HG03159 (cell line): ENCODE data around the gene KRT6C.
"Not testable (repeated sequence)": the region's sequence is repeated elsewhere in the genome, so short reads cannot be mapped to it uniquely, and the experiment has no call there.

Experiments
- ATAC-seq: cut with Tn5 transposase; IDR thresholded peaks from one replicate; pipeline ENCODE4 v1.9.1; 2021; ENCODE audit warnings: mild to moderate bottlenecking, moderate library complexity; ENCODE audit not compliant: unreplicated experiment

KRT6C gene

DNA sequence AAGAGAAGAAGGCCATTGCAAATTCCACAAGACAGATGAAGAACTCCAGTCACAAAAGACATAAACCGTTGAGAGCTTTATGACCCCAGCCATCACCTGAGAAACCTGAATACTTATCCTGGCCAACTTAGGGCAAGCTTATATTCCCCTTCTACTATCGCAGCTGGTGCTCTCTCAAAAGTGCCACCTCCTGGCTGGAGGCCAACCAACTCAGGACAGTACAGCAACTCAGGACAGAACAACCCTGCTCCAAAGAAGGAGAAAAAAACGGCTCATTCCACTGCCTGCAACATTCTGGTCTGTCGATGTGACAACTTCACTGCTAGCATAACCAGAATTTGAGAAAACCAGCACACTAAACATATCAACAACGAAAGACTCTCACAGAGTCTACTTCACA, 11.9 kb downstream of the KRT6C start:
- no peak for ATAC-seq

DNA sequence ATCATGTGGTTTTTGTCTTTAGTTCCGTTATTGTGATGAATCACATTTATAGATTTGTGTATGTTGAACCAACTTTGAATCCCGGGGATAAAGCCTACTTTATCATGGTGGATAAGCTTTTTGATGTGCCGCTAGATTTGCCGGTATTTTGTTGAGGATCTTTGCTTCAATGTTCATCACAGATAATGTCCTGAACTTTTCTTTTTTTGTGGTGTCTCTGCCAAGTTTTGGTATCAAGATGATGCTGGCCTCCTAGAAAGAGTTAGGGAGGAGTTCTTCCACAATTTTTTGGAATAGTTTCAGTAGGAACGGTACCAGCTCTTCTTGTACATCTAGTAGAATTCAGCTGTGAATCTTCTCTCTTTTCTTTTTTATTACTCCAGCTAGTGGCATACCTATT, 14.7 kb downstream of the KRT6C start:
- no peak for ATAC-seq

DNA sequence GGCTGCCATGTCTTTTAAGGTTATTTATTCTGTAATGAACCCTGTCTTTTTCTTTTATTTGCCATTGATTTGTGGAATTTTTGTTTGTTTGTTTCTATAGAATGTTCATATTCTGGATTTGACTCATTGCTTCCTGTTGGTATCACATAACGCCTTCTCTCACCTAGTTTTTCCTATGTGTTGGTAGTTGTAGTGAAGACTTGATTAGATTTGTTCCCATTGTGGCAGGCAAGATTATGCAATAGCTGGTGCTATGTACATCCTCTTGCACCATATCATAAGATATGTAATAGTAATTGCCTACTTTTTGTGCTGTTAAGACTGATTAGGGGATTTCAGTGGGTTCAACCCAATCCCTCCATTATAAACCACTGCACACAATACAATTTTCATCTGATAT, 17.8 kb downstream of the KRT6C start:
- ATAC-seq, result no peak

DNA sequence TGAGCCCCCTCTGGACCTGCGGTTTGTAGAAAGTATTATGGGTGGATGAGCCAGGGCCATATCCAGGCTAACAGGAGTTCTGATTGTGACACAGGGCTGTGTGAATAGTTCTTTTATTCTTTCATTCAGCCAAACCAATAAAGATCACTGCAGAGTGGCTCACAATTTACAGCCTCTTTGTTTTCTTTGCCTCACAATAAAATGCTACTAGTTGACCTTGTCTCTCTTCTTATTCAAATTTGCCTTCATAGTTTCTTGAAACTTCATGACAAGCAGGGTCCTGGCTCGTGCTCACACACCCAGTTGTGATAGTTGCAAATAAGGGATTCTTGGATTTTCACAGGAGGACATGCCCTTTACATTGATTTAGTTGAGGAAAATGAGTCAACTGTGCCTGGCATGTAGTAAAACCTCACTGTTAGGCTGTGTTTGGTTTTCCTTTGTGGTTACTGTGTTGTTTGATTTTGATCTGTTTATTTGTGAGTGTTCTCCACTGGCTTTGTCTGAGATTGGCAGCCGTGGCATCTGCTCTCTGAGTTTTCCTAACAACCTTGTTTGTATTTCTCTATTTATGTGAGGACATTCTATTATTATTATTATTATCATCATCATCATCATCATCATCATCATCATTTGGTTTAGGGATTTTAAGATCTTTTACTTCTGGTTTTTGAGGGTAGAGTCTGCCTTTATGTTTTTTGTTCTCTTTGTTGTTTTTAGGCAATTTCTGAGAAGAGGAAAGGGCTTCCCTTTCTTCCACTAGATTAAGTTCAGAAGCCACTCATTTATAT, 19.0 kb downstream of the KRT6C start:
- ATAC-seq, result no peak

DNA sequence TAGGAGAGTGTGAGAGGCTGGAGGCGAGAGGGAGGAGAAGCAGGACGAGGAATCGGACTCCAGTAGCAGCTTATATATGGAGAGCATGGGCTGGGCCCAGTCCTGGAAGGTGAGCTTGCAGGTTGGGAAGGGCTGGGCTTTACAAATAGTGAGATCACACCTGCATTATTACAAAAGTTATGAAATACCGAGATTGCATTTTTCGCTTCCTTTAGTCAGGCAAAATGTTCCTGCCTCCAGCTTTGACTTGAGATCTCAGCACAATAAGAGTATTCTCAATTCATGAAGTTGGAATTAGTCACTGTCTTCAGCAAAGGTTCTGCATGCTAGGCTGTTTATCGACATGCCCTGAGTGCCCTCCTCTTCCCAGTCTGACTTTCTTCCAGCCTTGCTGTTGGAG, 21.5 kb downstream of the KRT6C start, which contains the start of gene KRT6B:
TSS of gene KRT6B (minus strand) at position 46 of the 400 bp plus-strand sequence. CDS start 68 bp downstream, outside the sequence.
- no peak for ATAC-seq

DNA sequence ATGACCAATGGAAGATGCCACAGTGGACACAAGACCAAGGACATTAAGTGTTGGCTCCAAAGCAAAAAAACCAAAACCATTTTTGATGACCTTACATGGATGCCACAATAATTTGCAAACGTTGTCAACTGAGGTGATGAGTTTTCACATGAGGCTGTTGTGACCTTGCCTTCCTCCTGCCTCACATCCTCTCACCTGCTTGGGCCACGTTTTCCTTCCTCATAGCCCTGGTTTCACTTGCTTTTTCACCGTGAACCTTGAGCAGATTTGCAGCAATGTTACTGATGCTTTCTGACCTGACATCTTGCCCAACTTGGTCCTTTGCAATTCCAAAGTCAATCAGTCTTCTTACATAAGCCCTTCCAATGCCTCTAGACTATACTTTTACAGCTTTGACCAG, 25.4 kb downstream of the KRT6C start:
- ATAC-seq, result no peak

DNA sequence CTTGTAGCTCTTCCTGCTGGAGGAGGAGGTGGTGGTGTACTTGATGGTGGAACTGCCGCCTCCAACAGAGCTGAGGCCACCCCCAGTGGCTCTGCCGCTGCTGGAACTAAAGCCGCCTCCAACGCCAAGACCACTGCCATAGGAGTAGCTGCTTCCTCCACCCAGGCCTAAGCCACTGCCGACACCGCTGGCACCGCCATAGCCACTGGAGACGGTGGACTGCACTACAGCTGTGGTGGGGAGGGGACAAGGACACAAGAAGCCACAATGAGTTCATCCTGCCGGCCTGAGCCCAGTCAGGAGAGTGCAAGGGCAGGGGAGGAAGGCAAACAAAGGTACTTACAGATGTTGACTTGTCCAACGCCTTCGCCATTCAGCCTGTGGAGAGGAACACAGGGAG, 26.4 kb downstream of the KRT6C start:
- ATAC-seq, result not testable (repeated sequence)

DNA sequence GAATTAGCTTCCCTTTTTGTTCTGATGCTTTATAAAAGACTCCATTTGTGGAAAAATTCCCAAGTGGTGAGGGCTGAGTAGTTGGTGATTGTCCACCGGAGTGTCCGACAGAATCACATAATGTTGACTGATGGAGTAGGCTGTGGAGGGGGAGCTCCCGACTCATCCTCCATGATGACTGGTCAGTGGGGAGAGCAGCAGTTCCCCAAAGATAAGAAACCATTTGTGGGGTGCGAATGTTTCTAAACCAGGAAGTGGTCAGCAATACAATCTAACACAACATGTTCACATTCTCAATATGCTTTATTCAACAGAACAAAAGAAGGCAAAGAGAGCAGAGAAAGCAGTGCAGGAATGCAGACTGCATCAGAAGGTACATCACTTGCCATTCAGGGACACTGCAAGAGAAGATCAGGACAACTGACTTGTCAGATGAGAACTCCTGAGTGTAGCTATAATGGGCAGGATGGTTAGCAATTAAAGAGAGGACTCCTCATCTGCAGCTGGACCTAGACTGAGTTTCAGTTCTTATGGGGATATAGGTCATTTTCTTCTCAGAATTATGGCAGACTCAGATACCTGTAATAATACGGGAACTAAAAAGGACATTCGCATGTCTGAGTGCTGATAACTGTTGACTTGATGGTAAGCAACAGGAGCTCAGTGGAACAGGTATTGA, 27.1 kb downstream of the KRT6C start:
- ATAC-seq, result no peak

DNA sequence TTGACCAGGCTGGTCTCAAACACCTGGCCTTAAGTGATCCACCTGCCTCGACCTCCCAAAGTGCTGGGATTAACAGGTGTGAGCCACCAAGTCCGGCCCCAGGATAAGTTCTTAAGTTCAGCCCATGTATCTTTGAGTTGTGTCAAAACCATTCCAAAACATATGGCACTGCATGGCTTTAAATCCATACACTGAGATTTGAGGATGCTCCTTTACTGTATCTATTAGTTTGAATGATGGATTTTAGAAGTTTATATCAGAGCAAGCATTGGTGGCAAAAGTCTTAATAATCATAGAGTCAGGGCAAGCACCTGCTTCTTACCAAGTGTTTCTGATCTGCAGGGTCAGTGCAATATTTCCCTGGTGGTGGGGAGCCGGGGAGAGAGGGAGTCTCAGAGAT, 27.7 kb downstream of the KRT6C start:
- no peak for ATAC-seq

DNA sequence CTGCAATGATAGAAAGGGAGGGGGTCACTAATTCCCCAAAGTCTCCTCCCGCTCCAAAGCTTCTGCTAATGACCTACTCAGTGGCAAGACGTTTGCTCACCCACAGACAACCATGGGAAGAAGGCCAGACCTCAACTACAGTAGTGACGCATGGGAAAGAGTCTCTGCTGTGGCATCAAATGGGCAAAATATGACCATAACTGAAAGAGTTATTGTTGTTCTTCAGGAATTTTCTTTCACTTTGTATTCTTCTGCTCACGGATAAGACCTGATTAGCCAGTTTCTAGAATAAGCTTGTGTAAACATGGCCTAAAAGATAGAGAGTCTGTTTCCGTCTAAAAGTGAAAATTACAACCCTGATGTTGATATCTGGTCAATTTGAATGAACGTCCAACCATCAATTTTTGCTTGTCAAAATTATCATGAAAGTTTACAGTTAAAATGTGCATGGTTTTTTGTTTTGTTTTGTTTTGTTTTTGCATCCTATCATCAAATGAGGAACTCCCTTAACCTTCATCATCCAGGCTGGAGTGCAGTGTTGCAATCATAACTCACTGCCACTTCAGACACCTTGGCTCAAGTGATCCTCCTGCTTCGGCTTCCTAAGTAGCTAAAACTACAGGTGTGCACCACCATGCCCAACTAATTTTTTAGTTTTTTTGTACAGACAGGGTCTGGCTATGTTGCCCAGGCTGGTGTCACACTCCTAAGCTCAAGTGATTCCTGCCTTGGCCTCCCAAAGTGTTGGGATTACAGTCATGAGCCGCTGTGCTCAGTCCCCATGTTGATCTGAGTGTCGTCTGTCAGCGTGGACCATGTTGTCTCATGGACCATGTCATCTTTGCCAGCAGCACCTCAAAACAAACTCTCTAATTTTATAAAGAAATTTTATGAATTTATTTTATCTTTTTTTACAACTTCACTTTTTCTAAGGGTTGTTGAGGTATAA, 28.7 kb downstream of the KRT6C start:
- no peak for ATAC-seq

DNA sequence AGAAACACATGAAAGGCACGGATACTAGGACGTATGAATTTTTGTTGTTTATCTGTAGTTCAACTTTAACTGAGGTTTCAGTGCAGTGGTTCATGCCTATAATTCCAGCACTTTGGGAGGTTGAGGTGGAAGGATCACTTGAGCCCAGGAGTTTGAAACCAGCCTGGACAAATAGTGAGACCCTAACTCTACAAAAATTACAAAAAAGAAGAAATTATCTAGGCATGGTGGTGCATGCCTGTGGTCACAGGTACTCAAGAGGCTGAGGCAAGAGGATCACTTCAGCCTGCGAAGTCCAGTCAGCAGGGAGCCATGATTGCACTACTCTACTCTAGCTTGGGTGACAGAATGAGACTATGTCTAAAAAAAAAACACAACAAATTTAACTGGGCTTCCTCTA, 29.6 kb downstream of the KRT6C start:
- ATAC-seq, result no peak

DNA sequence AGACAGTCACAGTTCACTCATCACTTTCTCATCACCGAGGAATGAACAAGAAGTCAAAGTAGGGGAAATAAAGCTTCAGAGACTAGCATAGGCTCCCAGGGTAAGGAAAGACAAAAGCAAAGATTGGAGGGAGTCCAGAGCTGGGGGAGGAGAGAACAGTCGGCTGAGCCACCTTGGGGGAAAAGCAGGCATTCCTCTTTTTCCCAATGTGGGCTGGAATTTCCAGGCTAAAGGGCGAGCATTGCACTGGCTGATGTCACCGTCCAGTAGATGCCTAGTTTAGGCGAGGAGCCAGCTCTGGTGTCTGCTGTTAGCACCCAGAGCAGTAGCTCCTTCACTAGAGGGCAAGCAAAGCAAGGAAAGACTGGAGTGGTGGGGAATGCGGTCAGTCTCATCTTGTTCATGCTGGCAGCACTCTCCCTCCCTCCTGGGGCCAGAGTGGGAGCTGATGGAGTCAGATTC, 31.0 kb downstream of the KRT6C start:
- no peak for ATAC-seq

DNA sequence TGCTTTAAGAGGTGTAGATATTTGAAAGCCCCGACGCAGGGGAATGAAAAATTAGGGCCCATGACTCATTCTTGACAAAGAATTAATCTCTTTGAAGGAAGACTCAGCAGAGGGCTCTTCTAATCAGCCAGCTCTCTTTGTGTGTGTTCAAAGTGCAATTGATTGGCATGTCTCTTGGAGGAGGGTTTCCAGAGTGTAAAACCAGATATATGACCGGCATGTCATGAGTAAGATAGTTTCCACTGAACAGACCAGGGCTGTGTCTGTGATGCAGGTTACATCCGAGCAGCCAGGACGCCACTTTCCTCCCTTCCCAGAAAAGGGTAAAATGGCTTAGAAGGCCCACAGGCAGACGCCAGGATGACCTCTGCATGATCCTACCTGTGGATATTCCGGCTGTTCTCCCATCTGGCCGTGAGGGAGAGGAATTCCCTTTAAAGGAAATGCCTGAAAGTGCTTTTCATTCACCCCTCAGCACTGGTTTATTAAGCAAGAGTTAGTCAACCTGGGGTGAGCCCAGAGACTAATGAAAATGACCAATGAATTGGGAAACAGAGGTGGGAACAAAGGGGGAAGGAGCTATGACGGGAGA, 32.2 kb downstream of the KRT6C start:
- ATAC-seq, result no peak

DNA sequence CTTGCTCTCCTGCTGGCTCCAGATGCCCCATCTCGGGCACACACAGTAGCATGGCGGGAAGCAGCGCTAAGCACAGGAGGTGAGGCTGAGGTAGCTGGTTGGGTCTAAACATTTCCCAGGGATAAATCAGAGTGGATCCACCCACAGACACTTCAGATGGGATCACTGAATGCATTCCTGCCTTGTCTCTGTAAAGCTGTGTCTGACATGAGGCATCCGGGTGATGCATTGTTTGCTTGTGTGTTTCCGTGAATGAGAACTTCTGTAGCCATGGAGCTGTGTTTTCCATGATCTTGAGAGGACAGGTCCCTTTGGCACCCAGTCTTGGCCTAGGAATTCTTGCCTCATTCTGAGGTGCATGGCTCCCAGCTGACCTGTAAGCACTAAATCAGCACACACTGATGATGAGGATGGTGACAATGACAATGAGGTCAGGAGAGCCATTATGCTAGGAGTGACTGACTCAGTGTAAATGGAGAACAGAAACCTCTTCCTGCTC, 32.7 kb downstream of the KRT6C start:
- no peak for ATAC-seq

DNA sequence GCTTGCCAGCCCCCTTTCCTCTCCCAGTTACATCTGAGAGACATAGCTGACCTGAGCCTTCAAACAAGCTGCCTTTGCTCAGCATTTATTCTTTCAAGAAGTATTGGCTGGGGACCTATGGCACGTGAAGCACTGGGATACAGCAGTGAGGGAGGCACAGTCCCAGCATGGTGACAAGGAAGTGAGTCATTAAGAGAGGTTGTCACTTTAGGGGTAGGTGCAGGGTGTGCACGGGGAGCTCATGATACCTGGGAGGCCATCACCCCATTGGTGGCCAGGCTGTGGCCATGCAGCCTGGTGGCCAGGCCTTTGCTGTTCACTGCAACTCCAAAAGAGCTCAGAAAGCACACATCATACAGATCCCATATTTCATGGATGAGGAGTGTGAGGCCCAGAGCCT, 33.8 kb downstream of the KRT6C start:
- no peak for ATAC-seq

DNA sequence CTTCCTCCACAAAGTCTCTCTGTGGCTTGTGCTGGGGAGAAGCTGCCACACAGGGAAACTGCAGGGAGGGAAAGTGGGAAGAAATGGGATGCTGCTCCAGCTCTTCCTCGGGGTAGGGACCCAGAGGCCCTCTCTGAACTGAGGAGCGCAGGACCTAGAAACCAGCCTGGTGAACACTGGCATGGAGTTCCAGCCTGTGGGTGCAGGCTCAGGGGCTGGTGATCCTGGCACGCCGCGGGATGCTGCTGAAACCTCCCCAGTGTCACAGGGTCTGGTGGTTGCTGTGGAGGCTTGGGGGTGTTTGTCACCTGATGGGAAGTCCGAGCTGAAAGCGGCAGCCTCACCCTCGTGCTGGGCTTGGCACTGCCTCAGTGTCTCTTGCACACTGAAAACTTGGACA, 34.2 kb downstream of the KRT6C start:
- ATAC-seq, result no peak

DNA sequence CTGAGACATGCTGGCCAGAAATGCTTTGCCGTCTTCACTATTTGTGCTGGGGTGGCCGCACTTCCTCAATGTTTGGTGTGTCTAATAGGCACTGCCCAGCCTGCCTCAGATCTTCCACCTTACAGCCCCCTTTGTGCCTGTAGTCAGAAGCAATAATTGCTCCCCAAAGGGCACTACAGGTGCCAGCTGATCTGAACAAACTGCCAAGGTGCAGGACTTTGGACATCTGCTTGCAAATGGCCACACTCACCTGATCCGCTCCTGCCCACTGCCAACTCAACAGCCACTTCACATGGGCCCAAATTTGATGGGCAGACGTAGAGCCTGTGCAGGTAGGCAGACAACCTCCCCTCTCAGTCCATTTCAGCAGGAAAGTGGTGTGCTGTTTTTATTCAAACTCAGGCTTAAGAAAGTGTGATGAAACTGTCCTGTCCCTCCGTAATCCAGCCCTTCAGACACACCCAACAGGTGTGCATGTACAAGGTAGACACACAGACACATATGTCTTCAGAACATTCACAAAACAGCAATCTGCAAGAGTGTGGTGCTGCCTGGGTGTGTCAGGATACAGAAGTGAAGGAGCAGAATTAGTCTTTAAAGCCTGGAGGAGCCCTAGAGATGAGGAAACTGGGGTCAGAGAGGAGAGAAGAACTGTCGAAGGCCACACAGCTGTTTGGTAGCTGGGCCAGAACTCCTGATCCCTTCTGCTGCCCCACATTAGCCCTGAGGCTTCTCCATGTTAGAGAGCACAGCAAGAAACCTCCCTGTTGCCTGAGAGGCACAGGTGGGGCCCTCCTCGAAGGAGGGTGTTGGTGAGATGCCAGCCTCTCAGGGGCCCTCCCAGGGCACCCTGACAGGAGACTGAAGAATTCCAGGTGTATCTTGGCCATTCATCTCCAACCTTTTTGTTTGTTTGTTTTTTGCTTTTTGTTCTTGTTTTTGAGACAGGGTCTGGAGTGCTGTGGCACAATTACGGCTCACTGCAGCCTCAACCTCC, 35.0 kb downstream of the KRT6C start:
- ATAC-seq, result no peak

DNA sequence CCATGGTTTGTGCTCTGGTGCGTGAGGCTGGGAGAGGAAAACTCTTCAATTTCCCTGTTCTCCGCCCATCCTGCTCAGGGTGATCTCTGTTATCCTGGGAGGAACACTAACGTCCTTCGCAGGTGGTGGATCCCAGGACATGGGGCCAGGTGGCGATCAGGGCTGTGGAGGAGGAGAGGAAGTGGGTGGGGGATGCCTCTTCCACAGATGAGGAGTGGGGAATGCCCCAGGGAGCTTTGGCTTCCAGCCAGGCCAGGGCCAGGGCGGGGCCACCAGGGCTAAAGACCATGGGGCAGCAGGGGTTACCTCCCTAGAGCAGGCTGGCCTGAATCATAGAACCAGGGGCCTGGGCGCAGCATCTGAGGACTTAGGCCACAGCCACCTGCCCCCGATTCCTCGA, 36.1 kb downstream of the KRT6C start:
- no peak for ATAC-seq

DNA sequence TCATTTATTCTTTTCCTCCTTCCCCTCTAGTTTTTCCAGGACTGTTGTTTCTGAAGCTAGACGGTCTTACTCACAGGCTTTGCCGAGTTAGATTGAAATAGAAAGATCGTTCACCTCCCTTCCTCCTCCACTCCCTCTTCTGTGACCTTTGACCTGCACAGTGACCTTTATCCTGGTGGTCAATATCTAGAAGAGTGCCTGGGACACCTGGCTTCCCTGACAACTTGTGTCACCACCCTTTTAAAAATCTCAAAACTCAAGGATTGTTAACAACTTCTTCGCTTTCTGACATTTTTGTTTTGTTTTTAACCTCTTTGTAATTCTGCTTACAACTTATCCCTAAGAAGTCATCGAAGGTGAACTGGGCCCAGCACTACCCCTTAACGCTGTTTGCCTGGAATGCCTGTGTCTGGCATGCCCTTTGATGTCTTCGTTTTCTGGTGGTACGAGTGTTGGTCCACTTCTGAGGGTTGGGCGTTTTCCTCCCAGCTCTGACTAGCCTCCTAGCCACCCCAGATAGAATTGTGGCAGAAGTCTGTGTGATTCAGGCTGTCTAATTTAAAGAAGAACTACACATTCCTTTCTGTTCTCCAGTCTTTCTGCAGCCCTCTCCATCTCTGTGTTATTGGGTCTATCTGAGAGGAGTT, 36.7 kb downstream of the KRT6C start:
- no peak for ATAC-seq
